IPS-18a (cell line): ENCODE measurements around the gene SLC35F5.

Experiments
- H3K27ac ChIP-seq: one replicate; pipeline ENCODE4 v1.5.1; 2013; ENCODE audit warnings: low read length
- H3K27me3 ChIP-seq: one replicate; pipeline ENCODE4 v1.6.1; 2013; ENCODE audit warnings: mild to moderate bottlenecking, low read length; ENCODE audit not compliant: control insufficient read depth, insufficient read depth
- H3K36me3 ChIP-seq: one replicate; pipeline ENCODE4 v1.6.1; 2013; ENCODE audit warnings: low read depth, low read length; ENCODE audit not compliant: control insufficient read depth
- H3K4me1 ChIP-seq: one replicate; pipeline ENCODE4 v1.6.1; 2013; ENCODE audit warnings: low read depth, low read length; ENCODE audit not compliant: control insufficient read depth
- H3K4me3 ChIP-seq: one replicate; pipeline ENCODE4 v1.5.1; 2013; ENCODE audit warnings: low read length
- H3K9ac ChIP-seq: one replicate; pipeline ENCODE4 v1.6.1; 2013; ENCODE audit warnings: mild to moderate bottlenecking, low read length, moderate library complexity
- H3K9me3 ChIP-seq: one replicate; pipeline ENCODE4 v1.6.1; 2013; ENCODE audit warnings: low read depth, low read length; ENCODE audit not compliant: control insufficient read depth

Gene SLC35F5

GRCh38 chr2:113756355-113757137, at the start of gene SLC35F5:
SLC35F5 (minus strand) TSS chr2:113756642; CDS start chr2:113756409, 233 bp downstream.
- H3K9ac ChIP-seq, result peak within 1 kb of the TSS; percentile 76
- H3K27ac ChIP-seq, result peak within 1 kb of the TSS; percentile 83
- H3K27me3 ChIP-seq, result no peaks in the 10 kb centered on the region
- peak within 1 kb of the TSS; percentile 83 for H3K4me3 ChIP-seq
- no peaks in the 10 kb centered on the region for H3K9me3 ChIP-seq
- H3K4me1 ChIP-seq, result peaks cover 7% of the 10 kb centered on the region
- no peaks in the 10 kb centered on the region for H3K36me3 ChIP-seq

- no peaks in the 10 kb centered on the region for H3K4me1 ChIP-seq
- H3K27ac ChIP-seq, result no peak overlapping the region
- H3K36me3 ChIP-seq, result no peaks in the 10 kb centered on the region
- no peaks in the 10 kb centered on the region for H3K27me3 ChIP-seq
- no peaks in the 10 kb centered on the region for H3K9me3 ChIP-seq
- no peak overlapping the region for H3K9ac ChIP-seq
- no peak overlapping the region for H3K4me3 ChIP-seq
Observed at GRCh38 chr2:113799375-113799774, 42.9 kb upstream of the SLC35F5 start.

GRCh38 chr2:113797237-113797636, 40.8 kb upstream of the SLC35F5 start:
- H3K36me3 ChIP-seq, result no peaks in the 10 kb centered on the region
- no peaks in the 10 kb centered on the region for H3K27me3 ChIP-seq
- H3K27ac ChIP-seq, result no peak overlapping the region
- H3K4me1 ChIP-seq, result no peaks in the 10 kb centered on the region
- H3K9ac ChIP-seq, result no peak overlapping the region
- no peak overlapping the region for H3K4me3 ChIP-seq
- no peaks in the 10 kb centered on the region for H3K9me3 ChIP-seq

GRCh38 chr2:113796592-113797175, 40.2 kb upstream of the SLC35F5 start:
- no peak overlapping the region for H3K27ac ChIP-seq
- no peak overlapping the region for H3K4me3 ChIP-seq
- no peaks in the 10 kb centered on the region for H3K4me1 ChIP-seq
- no peaks in the 10 kb centered on the region for H3K27me3 ChIP-seq
- H3K9me3 ChIP-seq, result no peaks in the 10 kb centered on the region
- H3K9ac ChIP-seq, result no peak overlapping the region
- H3K36me3 ChIP-seq, result no peaks in the 10 kb centered on the region

- Histone ChIP-seq H3K27me3 (no peaks in the 10 kb centered on the region), H3K9ac (no peak overlapping the region), H3K4me1 (no peaks in the 10 kb centered on the region), H3K36me3 (no peaks in the 10 kb centered on the region), H3K4me3 (no peak overlapping the region), H3K9me3 (no peaks in the 10 kb centered on the region), H3K27ac (no peak overlapping the region)
Observed at GRCh38 chr2:113795405-113795920, 39.0 kb upstream of the SLC35F5 start.

GRCh38 chr2:113791697-113792590, 35.5 kb upstream of the SLC35F5 start:
- Histone ChIP-seq H3K27ac (no peak overlapping the region), H3K9me3 (no peaks in the 10 kb centered on the region), H3K4me3 (no peak overlapping the region), H3K36me3 (no peaks in the 10 kb centered on the region), H3K4me1 (no peaks in the 10 kb centered on the region), H3K9ac (no peak overlapping the region), H3K27me3 (no peaks in the 10 kb centered on the region)

GRCh38 chr2:113784823-113785744, 28.6 kb upstream of the SLC35F5 start:
- no peaks in the 10 kb centered on the region for H3K27me3 ChIP-seq
- H3K9me3 ChIP-seq, result no peaks in the 10 kb centered on the region
- no peak overlapping the region for H3K27ac ChIP-seq
- no peak overlapping the region for H3K9ac ChIP-seq
- no peak overlapping the region for H3K4me3 ChIP-seq
- no peaks in the 10 kb centered on the region for H3K36me3 ChIP-seq
- H3K4me1 ChIP-seq, result no peaks in the 10 kb centered on the region

GRCh38 chr2:113780472-113780871, 24.0 kb upstream of the SLC35F5 start:
- H3K9me3 ChIP-seq, result no peaks in the 10 kb centered on the region
- no peaks in the 10 kb centered on the region for H3K4me1 ChIP-seq
- H3K27ac ChIP-seq, result no peak overlapping the region
- H3K27me3 ChIP-seq, result no peaks in the 10 kb centered on the region
- no peak overlapping the region for H3K4me3 ChIP-seq
- H3K9ac ChIP-seq, result no peak overlapping the region
- no peaks in the 10 kb centered on the region for H3K36me3 ChIP-seq

- Histone ChIP-seq H3K9me3 (no peaks in the 10 kb centered on the region), H3K4me3 (no peak overlapping the region), H3K9ac (no peak overlapping the region), H3K36me3 (no peaks in the 10 kb centered on the region), H3K27ac (no peak overlapping the region), H3K27me3 (no peaks in the 10 kb centered on the region), H3K4me1 (no peaks in the 10 kb centered on the region)
Observed at GRCh38 chr2:113777371-113777770, 20.9 kb upstream of the SLC35F5 start.

GRCh38 chr2:113776949-113777348, 20.5 kb upstream of the SLC35F5 start:
- no peak overlapping the region for H3K4me3 ChIP-seq
- no peak overlapping the region for H3K27ac ChIP-seq
- H3K9ac ChIP-seq, result no peak overlapping the region
- H3K27me3 ChIP-seq, result no peaks in the 10 kb centered on the region
- H3K36me3 ChIP-seq, result no peaks in the 10 kb centered on the region
- H3K9me3 ChIP-seq, result no peaks in the 10 kb centered on the region
- H3K4me1 ChIP-seq, result no peaks in the 10 kb centered on the region
